K562 (cell line): ENCODE results near the gene HMCN1. TPM values are rescaled to one million over a fixed set of nuclear protein-coding genes. Genes with fewer than 3 reads are reported as not detected.

Experiments used
- ATAC-seq: fragments of 200-7000 bp; cut with Tn5 transposase; 3 replicates; pipeline ENCODE4 v1.9.1; 2020; ENCODE audit warnings: moderate library complexity
- BruUV-seq: library from RNA; stranded (reverse); fragments of 400-500 nt; replicated peaks from 2 replicates; lab custom pipeline; 2021; lab: Mats Ljungman, UMichigan
- CTCF ChIA-PET: fragments of 300-600 bp; formaldehyde crosslinking; extraction: SDS; loops from one replicate; lab custom pipeline; 2021; ENCODE audit warnings: low intra/inter-chr PET ratio; lab: Yijun Ruan, JAX
- POLR2A ChIA-PET: fragments of 300-600, 350-650 bp; sonication (Branson Sonifier 250); formaldehyde crosslinking; extraction: SDS; loops from one replicate; lab custom pipeline; 2021; ENCODE audit warnings: antibody characterized with exemption, inconsistent platforms; lab: Yijun Ruan, JAX
- DNase-seq, 4 experiments: peaks; one replicate each; pipeline versions ENCODE4 v3.0.0 to v3.0.0-alpha.2; 2011 to 2018; ENCODE audit warnings: low spot score in 3 of 4, mixed read lengths in 3 of 4; ENCODE audit errors: extremely low read depth in 1 of 4
- FAIRE-seq: peaks from 2 replicates; lab custom pipeline; 2011; peaks lifted over from hg19 to GRCh38; lab: Jason Lieb, UNC
- H2AFZ ChIP-seq: 2 replicates; pipeline ENCODE4 v1.6.0; 2011; ENCODE audit warnings: low read depth, low read length, control low read depth, inconsistent platforms
- H3K27ac ChIP-seq: fragments of 200-600 bp; 3 replicates; pipeline ENCODE4 v1.8.0; 2011; ENCODE audit warnings: low read depth, mild to moderate bottlenecking, control low read depth, inconsistent platforms, low read length, moderate library complexity, mixed read lengths; ENCODE audit errors: extremely low read depth
- H3K27me3 ChIP-seq, 2 experiments: fragments of 300-600 bp in 1 of 2; 2 replicates in 1 of 2; 3 replicates in 1 of 2; pipeline versions ENCODE4 v1.6.0 to v1.8.0; 2011; ENCODE audit warnings: inconsistent platforms in 2 of 2, low read length in 2 of 2, mild to moderate bottlenecking in 1 of 2, mixed read lengths in 1 of 2, moderate library complexity in 1 of 2; ENCODE audit not compliant: control insufficient read depth in 2 of 2, insufficient read depth in 2 of 2
- H3K36me3 ChIP-seq: fragments of 300-600 bp; 3 replicates; pipeline ENCODE4 v1.8.0; 2011; ENCODE audit warnings: mild to moderate bottlenecking, low read length, inconsistent platforms; ENCODE audit not compliant: control insufficient read depth, insufficient read depth
- H3K4me1 ChIP-seq, 2 experiments: fragments of 200-600 bp in 1 of 2; replicated peaks in 1 of 2; 2 replicates in 1 of 2; 3 replicates in 1 of 2; pipeline versions ENCODE4 v1.5.1 to v1.8.0; 2011; ENCODE audit warnings: inconsistent platforms in 2 of 2, low read length in 2 of 2, mild to moderate bottlenecking in 1 of 2, mixed read lengths in 1 of 2, moderate library complexity in 1 of 2; ENCODE audit not compliant: control insufficient read depth in 2 of 2, insufficient read depth in 2 of 2
- H3K4me2 ChIP-seq: 2 replicates; pipeline ENCODE4 v1.6.1; 2011; ENCODE audit warnings: low read length, control low read depth, inconsistent platforms, mixed read lengths; ENCODE audit not compliant: insufficient read depth
- H3K4me3 ChIP-seq: fragments of 200-600 bp; sonication (generic), shearing (Covaris generic); 2 replicates; pipeline ENCODE4 v1.5.1; 2016; ENCODE audit warnings: control low read depth, inconsistent platforms
- H3K79me2 ChIP-seq: fragments of 200-600 bp; 3 replicates; pipeline ENCODE4 v1.8.0; 2011; ENCODE audit warnings: low read length, inconsistent platforms; ENCODE audit not compliant: control insufficient read depth, insufficient read depth
- H3K9ac ChIP-seq, 2 experiments: 2 replicates each; pipeline versions ENCODE4 v1.6.0 to v1.6.1; 2011; ENCODE audit warnings: low read depth in 2 of 2, low read length in 2 of 2, control low read depth in 1 of 2, inconsistent platforms in 1 of 2, mild to moderate bottlenecking in 1 of 2, mixed read lengths in 1 of 2; ENCODE audit not compliant: insufficient read depth in 1 of 2
- H3K9me1 ChIP-seq: one replicate; pipeline ENCODE4 v1.6.0; 2011; ENCODE audit warnings: inconsistent platforms, mild to moderate bottlenecking, low read length, moderate library complexity; ENCODE audit not compliant: control insufficient read depth, insufficient read depth
- H3K9me3 ChIP-seq: replicated peaks from 2 replicates; pipeline ENCODE4 v1.5.1; 2011; ENCODE audit warnings: low read depth, low read length, inconsistent platforms; ENCODE audit not compliant: control insufficient read depth, insufficient read depth
- H4K20me1 ChIP-seq: replicated peaks from 2 replicates; pipeline ENCODE4 v1.6.1; 2011; ENCODE audit warnings: low read length, inconsistent platforms, mixed read lengths; ENCODE audit not compliant: control insufficient read depth, insufficient read depth
- ARHGAP35 ChIP-seq: fragments of 450-650 bp; IDR thresholded peaks from 2 replicates; pipeline ENCODE4 v1.6.1; 2018; ENCODE audit not compliant: partially characterized antibody
- BDP1 ChIP-seq: IDR thresholded peaks from 3 replicates; pipeline ENCODE4 v1.6.1; 2011; ENCODE audit not compliant: insufficient read length, insufficient read depth
- FOXM1 ChIP-seq, 2 experiments: fragments of 450-650 bp in 1 of 2; sonication (generic) in 1 of 2; formaldehyde crosslinking in 1 of 2; IDR thresholded peaks; 2 replicates each; pipeline versions ENCODE4 v1.6.1 to v1.9.0; 2017 to 2022; ENCODE audit warnings: low read depth in 2 of 2, mild to moderate bottlenecking in 2 of 2, missing genetic modification reagents in 1 of 2, moderate library complexity in 1 of 2
- HDGF ChIP-seq: fragments of 450-650 bp; IDR thresholded peaks from 2 replicates; pipeline ENCODE4 v1.6.1; 2016
- NFIC ChIP-seq: fragments of 450-650 bp; IDR thresholded peaks from 2 replicates; pipeline ENCODE4 v1.6.1; 2017; ENCODE audit warnings: mild to moderate bottlenecking, inconsistent platforms
- NFIX ChIP-seq: fragments of 250-450 bp; sonication (Bioruptor Pico); IDR thresholded peaks from 2 replicates; pipeline ENCODE4 v1.4.0; 2020; ENCODE audit warnings: low read depth, mild to moderate bottlenecking, moderate library complexity
- NR3C1 ChIP-seq: sonication (generic); formaldehyde crosslinking; IDR thresholded peaks from 2 replicates; pipeline ENCODE4 v1.8.1; 2022; ENCODE audit warnings: missing genetic modification reagents
- RCOR1 ChIP-seq, 2 experiments: IDR thresholded peaks; 2 replicates each; pipeline ENCODE4 v1.6.1; 2012; ENCODE audit warnings: low read depth in 2 of 2, low read length in 2 of 2, borderline replicate concordance in 1 of 2, improper control_type of control experiment in 1 of 2
- TRIM24 ChIP-seq, 2 experiments: fragments of 450-650 bp; IDR thresholded peaks; 2 replicates each; pipeline ENCODE4 v1.6.1; 2016
- ZBTB1 ChIP-seq: sonication (generic); formaldehyde crosslinking; IDR thresholded peaks from 2 replicates; pipeline ENCODE4 v1.8.1; 2023; ENCODE audit warnings: missing genetic modification reagents, low read depth, mild to moderate bottlenecking, borderline replicate concordance
- ZSCAN29 ChIP-seq: fragments of 450-650 bp; IDR thresholded peaks from 2 replicates; pipeline ENCODE4 v1.6.1; 2017
- WGBS: fragments of 100-300 bp; shearing (Covaris generic); methylation state at CpG from one replicate; pipeline ENCODE4 v1.1.6; 2016; ENCODE audit warnings: low coverage, mixed read lengths; ENCODE audit not compliant: insufficient coverage; ENCODE audit errors: missing lambda C conversion rate; 5-methylcytosine and 5-hydroxymethylcytosine counted together
- in situ Hi-C: fragments of 300-500 bp; cut with MboI; formaldehyde crosslinking; loops from 4 replicates; pipeline ENCODE4 v1.15.0; 2018; ENCODE audit warnings: inconsistent platforms, mixed read lengths
- intact Hi-C: fragments of 100-400 bp; cut with micrococcal nuclease; formaldehyde crosslinking; loops from 2 replicates; pipeline ENCODE4 v1.14.2; 2022
- polyA plus RNA-seq, 8 experiments: library from polyadenylated mRNA; depleted of rRNA in 4 of 8; stranded (reverse) in 5 of 8; unstranded in 3 of 8; fragments of >200 nt; fragmentation: Nextera tagmentation in 2 of 8; fragmentation: Illumina TruSeq in 1 of 8; extraction: Ambion mirVana in 2 of 8; extraction: Trizol in 1 of 8; gene quantifications; 2 replicates each; pipeline versions ENCODE4 v1.2.1 to v1.2.3, GENCODE V29; 2011 to 2014; ENCODE audit warnings: inconsistent platforms in 1 of 8, missing spikeins in 1 of 8
- total RNA-seq, 7 experiments: library from RNA; depleted of rRNA in 6 of 7; stranded (reverse); fragments of >200 nt in 6 of 7; fragmentation: Illumina TruSeq in 2 of 7; extraction: Trizol in 2 of 7; gene quantifications; 2 replicates each; pipeline versions ENCODE4 v1.2.1 to v1.2.3, GENCODE V29; 2011 to 2021; ENCODE audit warnings: low replicate concordance in 1 of 7
- TF ChIP-seq, protein P1 (sequence below): fragments of 450-650 bp; IDR thresholded peaks from 2 replicates; pipeline ENCODE4 v1.6.1; 2016
- TF ChIP-seq, protein P2 (sequence below): sonication (generic); formaldehyde crosslinking; IDR thresholded peaks from 2 replicates; pipeline ENCODE4 v1.8.0; 2022; ENCODE audit warnings: missing genetic modification reagents, mild to moderate bottlenecking, moderate library complexity, borderline replicate concordance

HMCN1 gene
- total and polyA plus RNA-seq, 9 of the 15 experiments (the other 6 are each of a cell fraction or from before 2014, with no cell fraction given) = 0.07 to 0.36 (median 0.21) TPM

DNA sequence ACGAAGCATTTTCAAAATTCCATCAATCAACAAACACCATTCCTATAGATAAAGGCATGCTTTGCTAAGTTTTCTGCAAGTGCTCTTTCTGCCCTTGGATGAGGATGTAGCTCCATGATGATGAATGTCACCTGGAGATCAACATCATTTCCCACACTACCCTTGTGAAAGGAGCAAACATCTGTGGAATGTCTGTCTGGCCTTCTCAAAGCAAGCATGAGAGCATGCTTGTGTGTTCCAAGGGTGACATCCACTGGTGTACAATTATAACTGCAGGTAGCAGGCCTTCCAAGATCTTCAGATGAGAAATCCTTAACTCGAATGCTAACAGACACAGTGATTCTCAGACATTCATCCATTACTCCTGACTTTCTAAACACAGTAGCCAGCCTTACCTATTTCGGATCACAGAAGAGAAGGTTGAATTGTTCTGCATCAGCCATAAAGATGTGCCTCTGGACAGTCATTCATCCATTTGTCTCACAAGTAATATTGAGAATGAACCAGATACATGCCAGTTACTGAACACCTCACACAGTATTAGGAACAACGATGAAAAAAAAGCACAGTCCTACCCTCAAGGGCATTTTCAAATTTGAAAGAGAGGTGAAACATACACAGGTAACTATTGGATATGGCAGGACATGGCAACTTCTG, 478.5 kb downstream of the HMCN1 start (continued):
- TF ChIP-seq RCOR1 (IDR thresholded peaks at IDR 0.05; ENCODE audit: borderline replicate concordance in 1 of 2, low read depth in 2 of 2, low read length in 2 of 2) (peak in 1 of 2 experiments; percentile 32; a peak in 1 of 4 replicates), ZSCAN29 (no peak)
- TF ChIP-seq, protein P1, sequence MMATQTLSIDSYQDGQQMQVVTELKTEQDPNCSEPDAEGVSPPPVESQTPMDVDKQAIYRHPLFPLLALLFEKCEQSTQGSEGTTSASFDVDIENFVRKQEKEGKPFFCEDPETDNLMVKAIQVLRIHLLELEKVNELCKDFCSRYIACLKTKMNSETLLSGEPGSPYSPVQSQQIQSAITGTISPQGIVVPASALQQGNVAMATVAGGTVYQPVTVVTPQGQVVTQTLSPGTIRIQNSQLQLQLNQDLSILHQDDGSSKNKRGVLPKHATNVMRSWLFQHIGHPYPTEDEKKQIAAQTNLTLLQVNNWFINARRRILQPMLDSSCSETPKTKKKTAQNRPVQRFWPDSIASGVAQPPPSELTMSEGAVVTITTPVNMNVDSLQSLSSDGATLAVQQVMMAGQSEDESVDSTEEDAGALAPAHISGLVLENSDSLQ = 0 out of 2 replicates have a peak, but pooled peaks have one; percentile 20

DNA sequence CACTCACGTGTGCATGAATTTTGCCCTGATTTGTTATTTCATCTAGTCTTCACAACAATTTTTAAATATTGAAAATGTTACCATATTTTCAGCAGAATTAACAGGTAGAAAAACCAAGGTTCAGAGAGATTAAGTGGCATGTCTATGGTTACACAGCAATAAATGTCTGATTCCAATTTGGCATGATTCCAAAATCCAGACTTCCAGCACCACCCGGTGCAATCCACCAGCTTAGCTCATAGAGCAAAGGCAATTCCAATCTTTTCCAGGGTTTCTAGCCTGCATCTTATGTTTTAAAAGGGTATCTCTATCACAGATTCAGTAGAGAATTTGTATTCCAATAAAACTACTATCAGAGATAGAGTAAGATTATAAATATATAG, 479.0 kb downstream of the HMCN1 start:
- H2AFZ ChIP-seq = no peak overlapping the region
- no peak for FAIRE-seq
- DNase-seq = no peak

More for the DNA sequence above, 479.0 kb downstream of the HMCN1 start:
- Histone ChIP-seq H3K27me3 (no peaks in the 10 kb centered on the region), H3K36me3 (no peaks in the 10 kb centered on the region), H4K20me1 (no peaks in the 10 kb centered on the region), H3K9me1 (no peaks in the 10 kb centered on the region), H3K4me1 (no peaks in the 10 kb centered on the region), H3K4me3 (no peak overlapping the region), H3K9ac (no peak overlapping the region), H3K4me2 (no peak overlapping the region), H3K79me2 (no peaks in the 10 kb centered on the region), H3K9me3 (no peaks in the 10 kb centered on the region), H3K27ac (no peak overlapping the region)
- in situ Hi-C loops (loop anchor here (25.0 kb wide), 1 partner anchor 401 kb away; no protein-coding TSS in a partner anchor), intact Hi-C loops (loop anchor here (10.0 kb wide), 1 partner anchor 558 kb away; no protein-coding TSS in a partner anchor)
- BruUV-seq = no TSS peak
- TF ChIP-seq, protein P2, sequence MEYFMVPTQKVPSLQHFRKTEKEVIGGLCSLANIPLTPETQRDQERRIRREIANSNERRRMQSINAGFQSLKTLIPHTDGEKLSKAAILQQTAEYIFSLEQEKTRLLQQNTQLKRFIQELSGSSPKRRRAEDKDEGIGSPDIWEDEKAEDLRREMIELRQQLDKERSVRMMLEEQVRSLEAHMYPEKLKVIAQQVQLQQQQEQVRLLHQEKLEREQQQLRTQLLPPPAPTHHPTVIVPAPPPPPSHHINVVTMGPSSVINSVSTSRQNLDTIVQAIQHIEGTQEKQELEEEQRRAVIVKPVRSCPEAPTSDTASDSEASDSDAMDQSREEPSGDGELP (CRISPR knock-in tag) = no peak
- TF ChIP-seq ARHGAP35 = no peak
- TF ChIP-seq TRIM24 (IDR thresholded peaks at IDR 0.05) = no peak
- peak; percentile 76 for TF ChIP-seq NFIC
- no peak for TF ChIP-seq ZBTB1
- no peak for TF ChIP-seq NR3C1
- peak; percentile 37; the same call in 1 of the 2 replicates for TF ChIP-seq NFIX (CRISPR knock-in tag)
- TF ChIP-seq BDP1 = no peak
- no peak for TF ChIP-seq FOXM1 (IDR thresholded peaks at IDR 0.05; ENCODE audit: low read depth)
- no peak for TF ChIP-seq FOXM1 (CRISPR knock-in tag; IDR thresholded peaks at IDR 0.05; ENCODE audit: low read depth)
- no peak for TF ChIP-seq HDGF
- ATAC-seq = no peak
- ChIA-PET POLR2A (no interaction called here), CTCF (interaction anchor here (1.1 to 1.9 kb wide), 4 partner anchors 57 to 493 kb away, joined by 6 to 10 read pairs (median 8); no protein-coding TSS in a partner anchor)
- WGBS = 41% methylated on average over 2 of the region's 2 CpGs
